CD4-positive, alpha-beta T cell (primary cell): ENCODE data around the gene CACNG8. TPM values are rescaled to one million over a fixed set of nuclear protein-coding genes. Genes with fewer than 3 reads are reported as not detected.

ENCODE experiments used
- ATAC-seq: fragments of 200-7000 bp; cut with Tn5 transposase; one replicate; pipeline ENCODE4 v1.10.0; 2022; ENCODE audit warnings: mild to moderate bottlenecking; ENCODE audit not compliant: poor library complexity
- CTCF ChIA-PET: fragments of 350-600 bp; sonication (Branson Sonifier 250); formaldehyde crosslinking; loops from one replicate; lab custom pipeline; 2021; ENCODE audit warnings: antibody characterized with exemption, inconsistent platforms; lab: Charles Lee
- POLR2A ChIA-PET: fragments of 350-600 bp; sonication (Branson Sonifier 250); formaldehyde crosslinking; loops from one replicate; lab custom pipeline; 2021; ENCODE audit warnings: antibody characterized with exemption, inconsistent platforms; lab: Charles Lee
- DNase-seq, 14 experiments: peaks; one replicate each; pipeline ENCODE4 v3.0.0-alpha.2; 2013 to 2020; ENCODE audit warnings: mixed read lengths in 2 of 14
- H3K27ac ChIP-seq, 2 donors: one replicate each; pipeline versions ENCODE4 v1.5.1 to v1.7.0; 2013; ENCODE audit warnings: low read length in 2 of 2, low read depth in 1 of 2, mild to moderate bottlenecking in 1 of 2
- H3K27me3 ChIP-seq, 2 experiments: 1 replicate in 1 of 2; 2 replicates in 1 of 2; pipeline versions ENCODE4 v1.6.1 to v1.7.0; 2013; ENCODE audit warnings: low read length in 2 of 2, control low read depth in 1 of 2, mild to moderate bottlenecking in 1 of 2, moderate library complexity in 1 of 2; ENCODE audit not compliant: insufficient read depth in 2 of 2, control insufficient read depth in 1 of 2
- H3K36me3 ChIP-seq: one replicate; pipeline ENCODE4 v1.6.1; 2013; ENCODE audit warnings: low read length, control low read depth; ENCODE audit not compliant: insufficient read depth
- H3K4me1 ChIP-seq: one replicate; pipeline ENCODE4 v1.6.1; 2013; ENCODE audit warnings: low read length, control low read depth; ENCODE audit not compliant: insufficient read depth
- H3K4me3 ChIP-seq: one replicate; pipeline ENCODE4 v1.5.1; 2013; ENCODE audit warnings: mild to moderate bottlenecking, low read length, moderate library complexity
- H3K9me3 ChIP-seq, 2 experiments: 1 replicate in 1 of 2; 2 replicates in 1 of 2; pipeline versions ENCODE4 v1.6.1 to v1.7.0; 2013; ENCODE audit warnings: low read length in 2 of 2, mild to moderate bottlenecking in 2 of 2, control low read depth in 1 of 2, moderate library complexity in 1 of 2; ENCODE audit not compliant: control insufficient read depth in 1 of 2, insufficient read depth in 1 of 2
- H3K27ac Mint-ChIP-seq: one replicate; pipeline ENCODE4 v1.8.0; 2020; ENCODE audit warnings: mixed read lengths
- H3K27me3 Mint-ChIP-seq: one replicate; pipeline ENCODE4 v1.8.0; 2021; ENCODE audit warnings: mixed read lengths
- H3K36me3 Mint-ChIP-seq: one replicate; pipeline ENCODE4 v1.8.0; 2021; ENCODE audit warnings: low read depth, mixed read lengths
- H3K4me1 Mint-ChIP-seq: one replicate; pipeline ENCODE4 v1.8.0; 2021; ENCODE audit warnings: low read depth, mixed read lengths
- H3K4me3 Mint-ChIP-seq: one replicate; pipeline ENCODE4 v1.8.0; 2020; ENCODE audit warnings: mild to moderate bottlenecking, mixed read lengths
- H3K9me3 Mint-ChIP-seq: one replicate; pipeline ENCODE4 v1.8.0; 2020; ENCODE audit warnings: mixed read lengths
- CTCF ChIP-seq: fragments of 200-600 bp; IDR thresholded peaks from one replicate; pipeline ENCODE4 v1.8.0; 2022; ENCODE audit warnings: antibody characterized with exemption, mild to moderate bottlenecking
- intact Hi-C, 2 experiments: fragments of 100-400 bp; cut with DNase I in 1 of 2; cut with micrococcal nuclease in 1 of 2; formaldehyde crosslinking; loops; one replicate each; pipeline versions ENCODE4 v1.15.1 to v1.9.0; 2023 to 2025; cut with DNase I, micrococcal nuclease
- polyA plus RNA-seq, 2 donors: library from polyadenylated mRNA; unstranded; fragments of 120-200 nt; gene quantifications; one replicate each; pipeline ENCODE4 v1.2.1, GENCODE V29; 2013
- total RNA-seq, 174 experiments: library from RNA in 2 of 174; stranded (reverse) in 2 of 174; gene quantifications; one replicate each; pipeline ENCODE4 v1.2.3 and lab custom pipeline; 2021 to 2026

CACNG8 gene
- total RNA-seq (not detected), total RNA-seq (lab: John Stamatoyannopoulos, UW) (0 to 2.5 (median 0.02) reads per million in 172 experiments)
- polyA plus RNA-seq (2013, experiment 1 of 2): 0.01 TPM
- 0.01 TPM for polyA plus RNA-seq (2013, experiment 2 of 2)

- Mint-ChIP-seq H3K4me3 (no peak within 1 kb of the TSS), H3K27me3 (peaks cover 86% of the 10 kb centered on the region), H3K4me1 (peaks cover 6% of the 10 kb centered on the region), H3K9me3 (no peaks in the 10 kb centered on the region), H3K36me3 (no peaks in the 10 kb centered on the region), H3K27ac (no peak within 1 kb of the TSS)
- Histone ChIP-seq H3K4me3 (no peak within 1 kb of the TSS), H3K27me3 (peaks cover 49 to 66% of the 10 kb centered on the region in 2 experiments), H3K4me1 (no peaks in the 10 kb centered on the region), H3K27ac (no peak within 1 kb of the TSS), H3K36me3 (no peaks in the 10 kb centered on the region), H3K9me3 (peaks cover 0 to 15% of the 10 kb centered on the region in 2 experiments)
- TF ChIP-seq CTCF: no peak
- POLR2A ChIA-PET: no interaction called here
- intact Hi-C loops: no loop called here
- ATAC-seq (no peak), DNase-seq (no peak)
- CTCF ChIA-PET: no interaction called here
These were observed at the start of gene CACNG8 for GRCh38 chr19:53962887-53963431. Gene CACNG8 (plus strand): TSS chr19:53962937.

- H3K9me3 Mint-ChIP-seq: no peaks in the 10 kb centered on the region
- H3K36me3 Mint-ChIP-seq: no peaks in the 10 kb centered on the region
- no peak overlapping the region for H3K4me3 Mint-ChIP-seq
- no peak overlapping the region for H3K4me3 ChIP-seq
- H3K27ac Mint-ChIP-seq: no peak overlapping the region
- TF ChIP-seq CTCF: no peak
- peaks cover 0 to 11% of the 10 kb centered on the region in 2 experiments for H3K9me3 ChIP-seq
- no peak overlapping the region for H3K27ac ChIP-seq
- intact Hi-C loops: no loop called here
- peaks cover 20 to 33% of the 10 kb centered on the region in 2 experiments for H3K27me3 ChIP-seq
- POLR2A ChIA-PET: no interaction called here
- ATAC-seq (no peak), DNase-seq (no peak)
- H3K27me3 Mint-ChIP-seq: peaks cover 61% of the 10 kb centered on the region
- no peaks in the 10 kb centered on the region for H3K36me3 ChIP-seq
- CTCF ChIA-PET: no interaction called here
- H3K4me1 Mint-ChIP-seq: peaks cover 1% of the 10 kb centered on the region
- no peaks in the 10 kb centered on the region for H3K4me1 ChIP-seq
These were observed 47.7 kb upstream of the CACNG8 start for GRCh38 chr19:53915000-53915399.

- ATAC-seq (no peak), DNase-seq (no peak)
- no peak overlapping the region for H3K27ac Mint-ChIP-seq
- Histone ChIP-seq H3K4me3 (no peak overlapping the region), H3K27me3 (peaks cover 12 to 23% of the 10 kb centered on the region in 2 experiments), H3K9me3 (peaks cover 0 to 9% of the 10 kb centered on the region in 2 experiments), H3K27ac (no peak overlapping the region), H3K36me3 (no peaks in the 10 kb centered on the region), H3K4me1 (no peaks in the 10 kb centered on the region)
- no peaks in the 10 kb centered on the region for H3K4me1 Mint-ChIP-seq
- CTCF ChIA-PET: no interaction called here
- intact Hi-C loops: no loop called here
- POLR2A ChIA-PET: no interaction called here
- no peaks in the 10 kb centered on the region for H3K9me3 Mint-ChIP-seq
- H3K4me3 Mint-ChIP-seq: no peak overlapping the region
- TF ChIP-seq CTCF: no peak
- no peaks in the 10 kb centered on the region for H3K36me3 Mint-ChIP-seq
- H3K27me3 Mint-ChIP-seq: peaks cover 51% of the 10 kb centered on the region
These were observed 46.7 kb upstream of the CACNG8 start for GRCh38 chr19:53916004-53916403.
